ENCODE measurements around the gene C2orf80. TPM values are rescaled to one million over a fixed set of nuclear protein-coding genes. Genes with fewer than 3 reads are reported as not detected.

C2orf80 gene
- total and polyA plus RNA-seq, 8 donors, result not detected

GRCh38 chr2:208164951-208165755 is 24.7 kb downstream of the C2orf80 start:
- WGBS, 5 donors, result 82 to 93% (median 84%) methylated on average over 2 of the region's 2 CpGs
- intact Hi-C loops (cut with DNase I; ENCODE audit: low total_unique reads), result no loop called here
- H3K4me3 ChIP-seq, result no peak overlapping the region
- peaks cover 0 to 10% (median 4%) of the 10 kb centered on the region in 3 donors for H3K27me3 ChIP-seq
- no peaks in the 10 kb centered on the region for H3K9me3 ChIP-seq
- no peaks in the 10 kb centered on the region for H3K4me1 ChIP-seq
- no peaks in the 10 kb centered on the region for H3K36me3 ChIP-seq
- no peak for DNase-seq
- no peak overlapping the region for H3K27ac ChIP-seq
- TF ChIP-seq CTCF (IDR thresholded peaks at IDR 0.05), result no peak
- TF ChIP-seq POLR2AphosphoS5 (IDR thresholded peaks at IDR 0.05), result no peak
- TF ChIP-seq POLR2A (IDR thresholded peaks at IDR 0.05), result no peak
- TF ChIP-seq EP300 (IDR thresholded peaks at IDR 0.05), result no peak

- Histone ChIP-seq H3K4me3 (no peak within 1 kb of the TSS), H3K4me1 (no peaks in the 10 kb centered on the region), H3K9me3 (no peaks in the 10 kb centered on the region), H3K27ac (no peak within 1 kb of the TSS), H3K27me3 (peaks cover 0 to 8% (median 4%) of the 10 kb centered on the region in 3 donors), H3K36me3 (no peaks in the 10 kb centered on the region)
- intact Hi-C loops (cut with DNase I; ENCODE audit: low total_unique reads), result no loop called here
- TF ChIP-seq POLR2A (IDR thresholded peaks at IDR 0.05), result no peak
- no peak for TF ChIP-seq EP300 (IDR thresholded peaks at IDR 0.05)
- no peak for TF ChIP-seq POLR2AphosphoS5 (IDR thresholded peaks at IDR 0.05)
- TF ChIP-seq CTCF (IDR thresholded peaks at IDR 0.05), result no peak
- WGBS, 5 donors, result 50 to 77% (median 60%) methylated on average over 2 of the region's 2 CpGs
- no peak for DNase-seq
These were observed 26.3 kb downstream of the C2orf80 start, which contains the start of gene CRYGA for GRCh38 chr2:208163489-208163888. Gene CRYGA, minus strand, starts transcription at chr2:208163589. Its CDS starts 33 bp downstream, at chr2:208163556.

GRCh38 chr2:208156439-208156838 is 33.4 kb downstream of the C2orf80 start:
- no peak for DNase-seq
- no peak overlapping the region for H3K27ac ChIP-seq
- H3K4me3 ChIP-seq, result no peak overlapping the region
- intact Hi-C loops (cut with DNase I; ENCODE audit: low total_unique reads), result no loop called here
- no peaks in the 10 kb centered on the region for H3K36me3 ChIP-seq
- H3K27me3 ChIP-seq, result no peaks in the 10 kb centered on the region
- WGBS, 5 donors, result 70 to 79% (median 73%) methylated on average over 2 of the region's 2 CpGs
- TF ChIP-seq CTCF (IDR thresholded peaks at IDR 0.05) (no peak), POLR2AphosphoS5 (IDR thresholded peaks at IDR 0.05) (no peak), POLR2A (IDR thresholded peaks at IDR 0.05) (no peak)
- H3K4me1 ChIP-seq, result no peaks in the 10 kb centered on the region
- peaks cover 0 to 5% (median 2%) of the 10 kb centered on the region in 4 donors for H3K9me3 ChIP-seq

GRCh38 chr2:208153156-208153555 is 36.7 kb downstream of the C2orf80 start:
- Histone ChIP-seq H3K27me3 (no peaks in the 10 kb centered on the region), H3K4me1 (no peaks in the 10 kb centered on the region), H3K4me3 (no peak overlapping the region), H3K9me3 (peaks cover 0 to 8% (median 2%) of the 10 kb centered on the region in 4 donors), H3K27ac (no peak overlapping the region), H3K36me3 (no peaks in the 10 kb centered on the region)
- TF ChIP-seq EP300 (IDR thresholded peaks at IDR 0.05), result no peak
- TF ChIP-seq CTCF (IDR thresholded peaks at IDR 0.05), result no peak
- no peak for TF ChIP-seq POLR2A (IDR thresholded peaks at IDR 0.05)
- no peak for TF ChIP-seq POLR2AphosphoS5 (IDR thresholded peaks at IDR 0.05)
- no peak for DNase-seq
- intact Hi-C loops (cut with DNase I; ENCODE audit: low total_unique reads), result no loop called here
